GM12878 (cell line): Measurements from ENCODE around the gene MORC4. TPM values are rescaled to one million over a fixed set of nuclear protein-coding genes. Genes with fewer than 3 reads are reported as not detected.

Experiments
- ATAC-seq: fragments of 200-7000 bp; cut with Tn5 transposase; 3 replicates; pipeline ENCODE4 v1.9.1; 2020; ENCODE audit warnings: mild to moderate bottlenecking, moderate library complexity
- BruUV-seq: library from RNA; stranded (reverse); fragments of 400-500 nt; replicated peaks from 2 replicates; lab custom pipeline; 2021; lab: Mats Ljungman, UMichigan
- CTCF ChIA-PET: fragments of 300-600 bp; sonication (Branson Sonifier 250); formaldehyde crosslinking; extraction: SDS; loops from one replicate; lab custom pipeline; 2021; ENCODE audit warnings: inconsistent platforms; lab: Yijun Ruan, JAX
- POLR2A ChIA-PET: fragments of 350-600 bp; formaldehyde crosslinking; extraction: SDS; loops from one replicate; lab custom pipeline; 2021; ENCODE audit warnings: inconsistent platforms; lab: Charles Lee
- RAD21 ChIA-PET: fragments of 300-600 bp; sonication (Branson Sonifier 250); formaldehyde crosslinking; loops from one replicate; lab custom pipeline; 2023; ENCODE audit warnings: antibody characterized with exemption; ENCODE audit not compliant: unreplicated experiment; lab: Charles Lee
- SMC1A ChIA-PET: fragments of 300-600 bp; sonication (Branson Sonifier 250); formaldehyde crosslinking; loops from one replicate; lab custom pipeline; 2023; ENCODE audit not compliant: unreplicated experiment, uncharacterized antibody; lab: Charles Lee
- DNase-seq: peaks from one replicate; pipeline ENCODE4 v3.0.0-alpha.2; 2011; ENCODE audit warnings: low read depth, low spot score
- FAIRE-seq: peaks from 3 replicates; lab custom pipeline; 2011; peaks lifted over from hg19 to GRCh38; lab: Jason Lieb, UNC
- H2AFZ ChIP-seq: 2 replicates; pipeline ENCODE4 v1.6.0; 2011; ENCODE audit warnings: low read depth, low read length, control low read depth; ENCODE audit not compliant: control insufficient read depth
- H3K27ac ChIP-seq: 2 replicates; pipeline ENCODE4 v1.5.1; 2011; ENCODE audit warnings: control low read depth; ENCODE audit not compliant: control insufficient read depth, insufficient read depth
- H3K27me3 ChIP-seq, 2 experiments: replicated peaks in 1 of 2; 2 replicates each; pipeline versions ENCODE4 v1.6.0 to v1.6.1; 2011; ENCODE audit warnings: low read length in 1 of 2; ENCODE audit not compliant: control insufficient read depth in 2 of 2, insufficient read depth in 2 of 2
- H3K36me3 ChIP-seq, 2 experiments: 2 replicates each; pipeline ENCODE4 v1.5.1; 2011; ENCODE audit warnings: low read length in 1 of 2; ENCODE audit not compliant: control insufficient read depth in 2 of 2, insufficient read depth in 2 of 2
- H3K4me1 ChIP-seq: 2 replicates; pipeline ENCODE4 v1.6.1; 2011; ENCODE audit warnings: mild to moderate bottlenecking, low read length, moderate library complexity, mixed read lengths; ENCODE audit not compliant: control insufficient read depth, insufficient read depth
- H3K4me2 ChIP-seq: 2 replicates; pipeline ENCODE4 v1.6.0; 2011; ENCODE audit warnings: control low read depth; ENCODE audit not compliant: control insufficient read depth, insufficient read depth
- H3K4me3 ChIP-seq: fragments of 200-600 bp; sonication (generic); 2 replicates; pipeline ENCODE4 v1.5.1; 2016
- H3K79me2 ChIP-seq: 2 replicates; pipeline ENCODE4 v1.6.0; 2011; ENCODE audit warnings: low read length; ENCODE audit not compliant: control insufficient read depth, insufficient read depth
- H3K9ac ChIP-seq: 2 replicates; pipeline ENCODE4 v1.8.0; 2011; ENCODE audit warnings: low read length, control low read depth, mixed read lengths; ENCODE audit not compliant: control insufficient read depth, insufficient read depth
- H3K9me3 ChIP-seq: replicated peaks from 3 replicates; pipeline ENCODE4 v1.5.1; 2011; ENCODE audit warnings: mild to moderate bottlenecking, low read length; ENCODE audit not compliant: control insufficient read depth, insufficient read depth
- H4K20me1 ChIP-seq: 2 replicates; pipeline ENCODE4 v1.6.0; 2011; ENCODE audit not compliant: control insufficient read depth, insufficient read depth
- BHLHE40 ChIP-seq, 2 experiments: fragments of 450-650 bp in 1 of 2; IDR thresholded peaks; 2 replicates each; pipeline ENCODE4 v1.6.1; 2011 to 2017; ENCODE audit warnings: low read depth in 2 of 2, borderline replicate concordance in 1 of 2, improper control_type of control experiment in 1 of 2, low read length in 1 of 2, mild to moderate bottlenecking in 1 of 2
- EZH2 ChIP-seq: IDR thresholded peaks from 2 replicates; pipeline ENCODE4 v1.6.1; 2012; ENCODE audit warnings: low read depth, mild to moderate bottlenecking, control low read depth, inconsistent platforms, low read length, borderline replicate concordance; ENCODE audit not compliant: control insufficient read depth
- IRF4 ChIP-seq: IDR thresholded peaks from 2 replicates; pipeline ENCODE4 v1.6.1; 2011; ENCODE audit warnings: low read depth, low read length
- NFYB ChIP-seq: IDR thresholded peaks from 2 replicates; pipeline ENCODE4 v1.6.1; 2011; ENCODE audit warnings: low read depth, mild to moderate bottlenecking, low read length, improper control_type of control experiment, moderate library complexity; ENCODE audit not compliant: insufficient read depth
- PAX8 ChIP-seq: fragments of 450-650 bp; IDR thresholded peaks from 2 replicates; pipeline ENCODE4 v1.6.1; 2017; ENCODE audit warnings: mild to moderate bottlenecking, moderate library complexity
- REST ChIP-seq: IDR thresholded peaks from 2 replicates; pipeline ENCODE4 v1.6.1; 2012; ENCODE audit warnings: mild to moderate bottlenecking, low read depth, low read length
- YY1 ChIP-seq: IDR thresholded peaks from 2 replicates; pipeline ENCODE4 v1.6.1; 2011; ENCODE audit warnings: low read depth, mild to moderate bottlenecking, low read length
- WGBS: methylation state at CpG from one replicate; pipeline ENCODE4 v1.1.6; 2016; ENCODE audit warnings: low lambda C conversion rate; ENCODE audit not compliant: insufficient replicate concordance, insufficient coverage; ENCODE audit errors: missing lambda C conversion rate; 5-methylcytosine and 5-hydroxymethylcytosine counted together
- in situ Hi-C: fragments of 300-500 bp; cut with MboI; formaldehyde crosslinking; loops from 9 replicates; pipeline ENCODE4 v1.14.3; 2018; ENCODE audit warnings: mixed read lengths
- intact Hi-C: fragments of 100-400 bp; cut with micrococcal nuclease; formaldehyde crosslinking; loops from one replicate; pipeline ENCODE4 v1.14.2; 2022; ENCODE audit not compliant: unreplicated experiment
- polyA plus RNA-seq, 11 experiments: library from polyadenylated mRNA; depleted of rRNA in 4 of 11; unstranded in 6 of 11; stranded (reverse) in 5 of 11; fragments of >200 nt; fragmentation: Nextera tagmentation in 4 of 11; fragmentation: Illumina TruSeq in 1 of 11; extraction: Ambion mirVana in 4 of 11; extraction: Trizol in 1 of 11; gene quantifications; 1 replicate in 1 of 11; 2 replicates in 10 of 11; pipeline versions ENCODE4 v1.2.1 to v1.2.3, GENCODE V29; 2011 to 2016; ENCODE audit warnings: inconsistent platforms in 2 of 11, missing spikeins in 2 of 11, low read depth in 1 of 11
- total RNA-seq, 4 experiments: library from RNA; depleted of rRNA in 3 of 4; stranded (reverse); fragments of >200 nt in 3 of 4; fragmentation: Illumina TruSeq in 1 of 4; extraction: Trizol in 1 of 4; gene quantifications; 2 replicates each; pipeline versions ENCODE4 v1.2.1 to v1.2.3, GENCODE V29; 2013 to 2021
- TF ChIP-seq, protein P1 (sequence below), 3 experiments: IDR thresholded peaks in 2 of 3; conservative IDR thresholded peaks in 1 of 3; 2 replicates each; pipeline ENCODE4 v1.5.1; 2011; ENCODE audit warnings: low read depth in 3 of 3, low read length in 3 of 3, mild to moderate bottlenecking in 3 of 3, control low read depth in 2 of 3, moderate library complexity in 2 of 3, inconsistent platforms in 1 of 3, mixed read lengths in 1 of 3; ENCODE audit not compliant: control insufficient read depth in 2 of 3, insufficient read depth in 1 of 3; ENCODE audit errors: extremely low read depth in 1 of 3

The MORC4 gene
- total and polyA plus RNA-seq, 10 of the 15 experiments (the other 5 are each of a cell fraction or from before 2014, with no cell fraction given) = 0.03 to 0.65 (median 0.26) TPM

GRCh38 chrX:106897259-106897658 is 102.8 kb downstream of the MORC4 start:
- Histone ChIP-seq H3K9me3 (no peaks in the 10 kb centered on the region), H3K4me3 (no peak overlapping the region), H3K4me1 (no peaks in the 10 kb centered on the region), H2AFZ (no peak overlapping the region), H3K4me2 (no peak overlapping the region), H3K79me2 (no peaks in the 10 kb centered on the region), H3K27ac (no peak overlapping the region), H4K20me1 (no peaks in the 10 kb centered on the region), H3K36me3 (no peaks in the 10 kb centered on the region), H3K27me3 (no peaks in the 10 kb centered on the region)
- ChIA-PET CTCF (interaction anchor here (0.7 to 2.5 kb wide), 9 partner anchors 9 to 1888 kb away, joined by 3 to 15 read pairs (median 3); partner anchors contain the start of gene NCBP2L), RAD21 (interaction anchor here (0.8 to 2.3 kb wide), 3 partner anchors 21 to 62 kb away, joined by 3 to 10 read pairs (median 3); no protein-coding TSS in a partner anchor), SMC1A (interaction anchor here (0.6 to 2.2 kb wide), 2 partner anchors 394 to 880 kb away, joined by 5 to 6 read pairs; partner anchors contain the start of gene NCBP2L), POLR2A (no interaction called here)
- BruUV-seq = no TSS peak
- no peak for FAIRE-seq
- 20% methylated on average over 6 of the region's 6 CpGs for WGBS
- in situ Hi-C loops = no loop called here
- intact Hi-C loops = loop anchor here (5.0 to 10.0 kb wide), 3 partner anchors 408 to 998 kb away; no protein-coding TSS in a partner anchor
- no peak for DNase-seq
- TF ChIP-seq YY1 (peak; percentile 63), NFYB (no peak), BHLHE40 (IDR thresholded peaks at IDR 0.05; ENCODE audit: borderline replicate concordance in 1 of 2, low read depth in 2 of 2, low read length in 1 of 2) (no peak), IRF4 (no peak)
- TF ChIP-seq, all 136 proteins: peak for 1
- H3K9ac ChIP-seq = no peak overlapping the region
- ATAC-seq = no peak

- FAIRE-seq (no peak), ATAC-seq (no peak), DNase-seq (no peak)
- 3% methylated on average over 3 of the region's 3 CpGs for WGBS
- RAD21 ChIA-PET = interaction anchor here (1.2 kb wide), 1 partner anchor 21 kb away, joined by 4 read pairs; no protein-coding TSS in a partner anchor
- Histone ChIP-seq H3K9ac (no peak overlapping the region), H3K9me3 (no peaks in the 10 kb centered on the region), H4K20me1 (no peaks in the 10 kb centered on the region), H3K79me2 (no peaks in the 10 kb centered on the region), H3K4me1 (no peaks in the 10 kb centered on the region), H3K27ac (no peak overlapping the region), H3K4me3 (no peak overlapping the region), H3K36me3 (no peaks in the 10 kb centered on the region), H3K27me3 (no peaks in the 10 kb centered on the region; a peak in 1 of 4 replicates), H2AFZ (no peak overlapping the region), H3K4me2 (no peak overlapping the region)
- CTCF ChIA-PET = interaction anchor here (0.7 to 3.6 kb wide), 16 partner anchors 8 to 887 kb away, joined by 3 to 16 read pairs (median 3); partner anchors contain the start of genes NCBP2L and RIPPLY1
- POLR2A ChIA-PET = no interaction called here
- BruUV-seq = no TSS peak
- in situ Hi-C loops = no loop called here
- SMC1A ChIA-PET = interaction anchor here (1.0 kb wide), 1 partner anchor 20 kb away, joined by 3 read pairs; no protein-coding TSS in a partner anchor
- no peak for TF ChIP-seq EZH2
- TF ChIP-seq, protein P1, sequence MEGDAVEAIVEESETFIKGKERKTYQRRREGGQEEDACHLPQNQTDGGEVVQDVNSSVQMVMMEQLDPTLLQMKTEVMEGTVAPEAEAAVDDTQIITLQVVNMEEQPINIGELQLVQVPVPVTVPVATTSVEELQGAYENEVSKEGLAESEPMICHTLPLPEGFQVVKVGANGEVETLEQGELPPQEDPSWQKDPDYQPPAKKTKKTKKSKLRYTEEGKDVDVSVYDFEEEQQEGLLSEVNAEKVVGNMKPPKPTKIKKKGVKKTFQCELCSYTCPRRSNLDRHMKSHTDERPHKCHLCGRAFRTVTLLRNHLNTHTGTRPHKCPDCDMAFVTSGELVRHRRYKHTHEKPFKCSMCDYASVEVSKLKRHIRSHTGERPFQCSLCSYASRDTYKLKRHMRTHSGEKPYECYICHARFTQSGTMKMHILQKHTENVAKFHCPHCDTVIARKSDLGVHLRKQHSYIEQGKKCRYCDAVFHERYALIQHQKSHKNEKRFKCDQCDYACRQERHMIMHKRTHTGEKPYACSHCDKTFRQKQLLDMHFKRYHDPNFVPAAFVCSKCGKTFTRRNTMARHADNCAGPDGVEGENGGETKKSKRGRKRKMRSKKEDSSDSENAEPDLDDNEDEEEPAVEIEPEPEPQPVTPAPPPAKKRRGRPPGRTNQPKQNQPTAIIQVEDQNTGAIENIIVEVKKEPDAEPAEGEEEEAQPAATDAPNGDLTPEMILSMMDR (IDR thresholded peaks at IDR 0.05 in 2 of 3, conservative IDR thresholded peaks at IDR 0.05 in 1 of 3; ENCODE audit: control insufficient read depth in 2 of 3, extremely low read depth in 1 of 3, insufficient read depth in 1 of 3, low read depth in 3 of 3, low read length in 3 of 3) = no peak
- no peak for TF ChIP-seq REST
- no peak for TF ChIP-seq PAX8
- intact Hi-C loops = loop anchor here (5.0 to 10.0 kb wide), 4 partner anchors 410 to 1000 kb away; no protein-coding TSS in a partner anchor
These were observed 105.0 kb downstream of the MORC4 start for GRCh38 chrX:106894978-106895452.
